ENCODE measurements around the gene GABRB1.

The GABRB1 gene

DNA sequence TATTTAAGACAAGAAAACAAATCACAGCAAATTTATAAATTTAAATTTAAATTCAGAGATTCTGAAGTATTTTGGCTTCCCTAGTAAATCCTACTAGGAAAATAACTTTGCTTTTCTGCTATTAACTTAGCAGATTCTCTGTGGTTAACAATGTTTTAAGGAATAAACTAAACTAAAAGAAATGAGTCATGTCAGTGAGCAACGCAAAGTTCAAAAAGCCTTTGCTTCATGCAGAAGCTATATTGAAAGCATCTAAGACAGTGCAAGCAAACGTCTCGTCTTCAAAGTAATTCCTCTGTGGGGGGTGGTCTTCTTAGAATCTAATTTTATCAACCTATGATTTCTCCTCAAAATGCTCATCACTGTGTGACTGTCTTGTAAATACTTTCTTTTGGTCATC is 30.1 kb downstream of the GABRB1 start:
- Mint-ChIP-seq H3K4me1 (ENCODE audit: low read depth) (no peaks in the 10 kb centered on the region), H3K27me3 (no peaks in the 10 kb centered on the region), H3K9me3 (no peaks in the 10 kb centered on the region), H3K27ac (no peak overlapping the region), H3K36me3 (ENCODE audit: low read depth) (no peaks in the 10 kb centered on the region), H3K4me3 (no peak overlapping the region)
- intact Hi-C loops (cut with micrococcal nuclease): no loop called here

DNA sequence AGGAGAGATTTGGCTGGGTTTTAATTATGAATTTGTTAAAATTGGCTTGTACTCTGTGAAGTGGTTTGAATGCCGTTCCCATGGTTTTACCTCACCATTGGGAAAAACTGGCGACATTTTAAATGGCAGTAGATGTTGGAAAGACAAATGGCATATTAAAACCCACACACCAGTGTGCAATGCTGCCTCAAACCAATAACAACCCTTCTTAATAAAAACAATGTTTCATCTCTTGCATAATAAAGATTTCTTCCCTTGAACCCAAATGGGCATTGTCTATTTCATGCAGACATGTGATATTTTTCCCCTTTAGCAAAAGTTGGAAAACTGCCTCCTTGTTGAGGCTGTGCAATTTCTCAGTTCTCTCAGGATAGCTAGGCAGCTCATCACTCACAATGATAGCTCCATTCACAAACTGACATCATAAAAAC is 33.7 kb downstream of the GABRB1 start:
- H3K9me3 Mint-ChIP-seq: no peaks in the 10 kb centered on the region
- no peak overlapping the region for H3K4me3 Mint-ChIP-seq
- no peaks in the 10 kb centered on the region for H3K36me3 Mint-ChIP-seq (ENCODE audit: low read depth)
- intact Hi-C loops (cut with micrococcal nuclease): no loop called here
- no peaks in the 10 kb centered on the region for H3K27me3 Mint-ChIP-seq
- no peaks in the 10 kb centered on the region for H3K4me1 Mint-ChIP-seq (ENCODE audit: low read depth)
- no peak overlapping the region for H3K27ac Mint-ChIP-seq

DNA sequence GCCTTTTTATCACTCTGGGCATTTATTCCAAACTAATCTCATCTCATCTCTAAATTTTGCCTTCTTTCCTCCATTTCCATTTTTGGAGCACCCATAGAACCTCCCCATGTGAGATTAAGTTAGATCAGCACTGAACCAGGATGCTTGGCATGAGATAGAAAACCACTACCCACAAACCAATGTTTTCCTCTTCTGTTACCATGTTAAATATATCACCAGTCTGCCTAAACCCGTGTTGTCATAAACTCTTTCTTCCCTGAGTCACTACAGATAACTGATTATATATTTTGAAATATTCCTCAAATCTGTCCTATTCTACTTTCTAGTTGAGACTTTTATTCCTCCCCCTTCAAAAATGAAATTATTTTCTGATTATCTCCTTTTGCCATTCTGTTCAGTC is 37.6 kb downstream of the GABRB1 start:
- no peaks in the 10 kb centered on the region for H3K4me1 Mint-ChIP-seq (ENCODE audit: low read depth)
- no peaks in the 10 kb centered on the region for H3K9me3 Mint-ChIP-seq
- no peaks in the 10 kb centered on the region for H3K36me3 Mint-ChIP-seq (ENCODE audit: low read depth)
- H3K4me3 Mint-ChIP-seq: no peak overlapping the region
- H3K27me3 Mint-ChIP-seq: no peaks in the 10 kb centered on the region
- intact Hi-C loops (cut with micrococcal nuclease): no loop called here
- H3K27ac Mint-ChIP-seq: no peak overlapping the region

DNA sequence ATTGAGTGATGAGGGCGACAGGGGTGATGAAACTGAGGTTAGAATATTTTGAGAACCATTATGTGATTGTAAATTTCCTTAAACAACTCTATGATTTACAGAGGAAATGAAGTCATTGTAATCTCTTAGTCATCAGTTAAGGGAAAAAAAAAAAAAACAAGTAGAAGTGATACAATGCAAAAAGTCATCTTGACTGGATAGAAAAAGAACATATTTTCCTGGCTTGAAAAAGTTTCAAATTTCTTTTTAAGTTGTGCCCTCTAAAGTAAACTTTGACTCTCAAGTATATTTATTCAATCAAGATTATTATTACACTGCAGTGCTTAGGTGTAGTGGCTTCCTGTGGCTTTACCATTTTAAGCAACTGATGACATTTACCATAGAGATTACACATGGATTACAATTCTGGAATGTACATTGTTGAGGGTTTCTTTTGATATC is 40.6 kb downstream of the GABRB1 start:
- H3K4me3 Mint-ChIP-seq: no peak overlapping the region
- no peaks in the 10 kb centered on the region for H3K4me1 Mint-ChIP-seq (ENCODE audit: low read depth)
- H3K9me3 Mint-ChIP-seq: no peaks in the 10 kb centered on the region
- no peak overlapping the region for H3K27ac Mint-ChIP-seq
- no peaks in the 10 kb centered on the region for H3K27me3 Mint-ChIP-seq
- intact Hi-C loops (cut with micrococcal nuclease): no loop called here
- H3K36me3 Mint-ChIP-seq (ENCODE audit: low read depth): no peaks in the 10 kb centered on the region

DNA sequence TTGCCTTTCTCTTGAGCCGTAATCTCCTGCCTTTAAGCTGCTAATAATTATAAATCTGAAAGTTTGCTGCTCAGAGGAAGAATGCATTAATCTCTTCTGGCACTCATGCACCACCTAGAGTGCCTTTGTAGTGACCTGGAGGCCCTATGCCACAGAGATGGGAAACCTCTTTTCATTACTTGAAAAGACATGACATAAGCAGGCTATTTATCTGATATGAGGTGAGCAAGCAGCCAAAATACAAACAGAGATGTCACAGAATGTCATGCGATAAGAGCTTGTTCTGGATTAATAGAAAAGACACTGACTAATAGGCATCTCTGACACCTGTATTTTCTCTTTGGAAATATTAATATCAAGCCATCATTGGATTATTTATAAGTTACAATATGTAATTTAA is 42.3 kb downstream of the GABRB1 start:
- Mint-ChIP-seq H3K27ac (no peak overlapping the region), H3K4me1 (ENCODE audit: low read depth) (no peaks in the 10 kb centered on the region), H3K4me3 (no peak overlapping the region), H3K27me3 (no peaks in the 10 kb centered on the region), H3K9me3 (no peaks in the 10 kb centered on the region), H3K36me3 (ENCODE audit: low read depth) (no peaks in the 10 kb centered on the region)
- intact Hi-C loops (cut with micrococcal nuclease): no loop called here

DNA sequence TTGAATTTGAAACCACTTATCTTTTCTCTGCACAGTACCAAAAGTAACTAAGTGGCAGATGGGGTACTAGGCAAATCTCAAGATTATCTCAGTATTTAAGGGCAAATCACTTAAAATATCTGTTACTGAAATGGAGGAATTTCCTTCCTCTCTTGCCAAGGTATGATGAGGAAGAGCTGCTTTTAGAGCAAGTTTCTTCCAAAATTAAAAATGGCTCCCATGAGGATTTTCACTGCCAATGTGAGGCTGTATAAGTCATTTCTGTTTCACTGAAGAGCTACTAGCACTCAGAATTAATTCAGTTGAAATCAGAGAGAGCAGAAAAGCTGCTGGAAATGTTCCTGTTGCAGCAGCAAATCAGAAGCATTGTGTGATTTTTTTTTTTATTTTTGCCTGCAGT is 43.4 kb downstream of the GABRB1 start:
- no peaks in the 10 kb centered on the region for H3K4me1 Mint-ChIP-seq (ENCODE audit: low read depth)
- no peak overlapping the region for H3K27ac Mint-ChIP-seq
- H3K9me3 Mint-ChIP-seq: no peaks in the 10 kb centered on the region
- no peak overlapping the region for H3K4me3 Mint-ChIP-seq
- intact Hi-C loops (cut with micrococcal nuclease): no loop called here
- H3K27me3 Mint-ChIP-seq: no peaks in the 10 kb centered on the region
- H3K36me3 Mint-ChIP-seq (ENCODE audit: low read depth): no peaks in the 10 kb centered on the region

DNA sequence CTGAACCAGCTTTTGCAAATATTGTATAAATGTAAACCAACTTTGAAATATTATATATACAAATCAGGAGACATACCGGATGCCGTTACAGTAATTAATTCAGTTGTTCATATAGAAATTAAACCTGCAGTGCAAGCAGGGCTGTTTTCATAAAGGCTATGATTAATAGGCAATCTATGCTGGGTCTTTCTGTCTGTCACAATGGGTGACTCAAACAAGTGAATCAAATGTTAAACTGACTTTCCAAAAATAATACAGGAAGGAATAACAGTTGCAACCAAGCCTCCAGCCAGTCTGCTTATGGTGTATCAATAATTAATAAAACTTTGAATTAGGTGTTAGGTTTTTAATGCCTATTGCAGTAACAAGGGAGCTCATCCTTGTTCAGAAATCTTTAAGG is 43.9 kb downstream of the GABRB1 start:
- intact Hi-C loops (cut with micrococcal nuclease): no loop called here
- Mint-ChIP-seq H3K27ac (no peak overlapping the region), H3K27me3 (no peaks in the 10 kb centered on the region), H3K4me1 (ENCODE audit: low read depth) (no peaks in the 10 kb centered on the region), H3K4me3 (no peak overlapping the region), H3K36me3 (ENCODE audit: low read depth) (no peaks in the 10 kb centered on the region), H3K9me3 (no peaks in the 10 kb centered on the region)

DNA sequence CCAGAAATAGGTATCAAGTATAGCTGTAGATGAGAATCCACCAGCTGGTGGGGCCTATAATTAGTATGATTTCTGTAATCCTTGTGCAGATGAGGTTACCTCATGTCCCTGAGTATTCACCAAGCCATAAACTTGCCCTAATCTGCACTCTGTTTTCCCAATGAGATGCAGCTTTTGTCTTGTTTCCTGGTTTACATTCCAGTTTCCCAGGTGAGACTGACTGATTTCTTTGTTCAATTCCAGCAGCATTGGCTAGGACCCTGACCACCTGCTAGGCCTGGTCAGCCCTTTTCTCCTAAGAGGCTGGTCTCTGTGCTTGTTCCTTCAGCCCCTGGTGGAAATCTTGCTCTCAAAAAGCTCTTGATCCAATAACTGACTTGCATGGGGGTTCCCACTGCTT is 44.6 kb downstream of the GABRB1 start:
- no peaks in the 10 kb centered on the region for H3K4me1 Mint-ChIP-seq (ENCODE audit: low read depth)

DNA sequence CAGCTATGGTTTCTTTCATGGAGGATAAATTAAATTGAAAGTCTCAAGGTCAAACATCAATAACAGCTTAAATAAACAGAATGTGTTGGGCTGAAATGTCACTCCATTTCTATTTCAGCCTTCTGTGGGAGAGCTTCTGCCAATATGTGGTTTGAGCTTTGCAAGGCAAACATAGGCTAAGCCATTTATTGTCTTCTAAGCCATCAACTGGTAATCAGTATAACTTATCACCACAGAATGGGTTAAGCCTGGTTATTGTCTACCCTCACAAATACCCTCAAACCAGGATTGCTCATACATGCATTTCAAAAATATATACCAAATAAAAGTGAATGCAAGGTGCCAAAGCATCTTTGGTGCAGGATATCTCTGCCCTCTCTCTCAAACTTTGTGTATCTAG is 52.7 kb downstream of the GABRB1 start:
- no peaks in the 10 kb centered on the region for H3K4me1 Mint-ChIP-seq (ENCODE audit: low read depth)
- no peak overlapping the region for H3K4me3 Mint-ChIP-seq
- H3K9me3 Mint-ChIP-seq: no peaks in the 10 kb centered on the region
- H3K27ac Mint-ChIP-seq: no peak overlapping the region
- intact Hi-C loops (cut with micrococcal nuclease): no loop called here
- H3K36me3 Mint-ChIP-seq (ENCODE audit: low read depth): no peaks in the 10 kb centered on the region
- H3K27me3 Mint-ChIP-seq: no peaks in the 10 kb centered on the region

More for the DNA sequence above, 44.6 kb downstream of the GABRB1 start:
- no peak overlapping the region for H3K27ac Mint-ChIP-seq
- H3K4me3 Mint-ChIP-seq: no peak overlapping the region
- no peaks in the 10 kb centered on the region for H3K36me3 Mint-ChIP-seq (ENCODE audit: low read depth)
- H3K9me3 Mint-ChIP-seq: no peaks in the 10 kb centered on the region
- no peaks in the 10 kb centered on the region for H3K27me3 Mint-ChIP-seq
- intact Hi-C loops (cut with micrococcal nuclease): no loop called here

DNA sequence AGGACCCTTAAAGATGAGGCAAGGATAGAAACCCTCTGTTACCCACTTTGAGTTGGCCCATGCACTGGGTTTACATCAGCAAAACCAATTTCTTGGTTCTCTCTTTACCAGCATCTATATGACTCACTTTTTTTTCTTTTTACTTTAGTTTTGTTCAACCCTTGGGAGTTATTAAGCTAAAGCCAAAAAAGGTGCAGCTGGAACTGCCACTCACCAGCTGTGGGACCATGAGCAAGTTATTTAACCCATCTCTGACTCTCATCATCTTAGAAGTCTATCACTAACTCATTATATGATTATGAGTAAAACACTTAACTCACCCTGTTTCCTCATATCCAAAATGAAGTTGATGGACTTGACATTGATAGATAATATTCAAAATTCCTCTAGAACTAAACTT is 53.4 kb downstream of the GABRB1 start:
- Mint-ChIP-seq H3K4me3 (no peak overlapping the region), H3K27ac (no peak overlapping the region), H3K4me1 (ENCODE audit: low read depth) (no peaks in the 10 kb centered on the region), H3K9me3 (no peaks in the 10 kb centered on the region), H3K36me3 (ENCODE audit: low read depth) (no peaks in the 10 kb centered on the region), H3K27me3 (no peaks in the 10 kb centered on the region)
- intact Hi-C loops (cut with micrococcal nuclease): no loop called here

DNA sequence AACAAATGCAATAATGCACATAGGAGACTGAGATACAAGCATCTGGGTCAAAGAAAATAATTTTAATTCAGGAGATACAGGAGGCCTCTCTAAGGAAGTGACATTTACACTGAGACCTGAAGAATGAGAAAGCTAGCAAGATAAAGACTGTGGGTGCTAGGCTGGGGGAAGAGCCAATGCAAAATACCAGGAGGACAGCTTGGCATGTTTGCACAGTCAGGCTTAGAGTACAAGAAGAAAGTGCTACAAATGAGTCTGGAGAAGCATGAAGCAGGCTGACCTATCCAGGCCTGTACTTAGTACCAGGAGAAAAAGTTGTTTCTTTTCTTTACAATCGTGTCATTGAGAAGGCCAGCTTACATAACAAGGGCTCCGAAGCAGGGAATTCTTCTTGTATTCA is 56.9 kb downstream of the GABRB1 start:
- Mint-ChIP-seq H3K36me3 (ENCODE audit: low read depth) (no peaks in the 10 kb centered on the region), H3K4me1 (ENCODE audit: low read depth) (no peaks in the 10 kb centered on the region), H3K27ac (no peak overlapping the region), H3K9me3 (no peaks in the 10 kb centered on the region), H3K4me3 (no peak overlapping the region), H3K27me3 (no peaks in the 10 kb centered on the region)
- intact Hi-C loops (cut with micrococcal nuclease): no loop called here

DNA sequence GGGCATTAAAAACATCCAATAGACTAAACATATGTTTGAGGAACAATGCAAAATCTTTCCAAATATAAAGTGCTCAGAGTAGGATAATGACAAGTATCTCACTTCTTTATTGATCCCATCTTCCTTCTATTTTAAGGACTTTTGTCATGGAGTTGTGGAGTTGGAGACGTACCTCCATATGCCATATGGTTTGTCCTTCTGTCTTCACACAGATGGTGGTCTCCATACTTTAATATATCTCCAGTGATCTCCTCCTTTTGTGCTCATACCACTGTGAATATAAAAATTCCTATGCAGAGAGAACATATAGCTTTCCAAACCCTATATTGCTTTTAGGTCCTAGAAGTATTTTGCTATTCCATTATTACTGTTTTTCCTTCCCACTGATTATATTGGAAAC is 64.5 kb downstream of the GABRB1 start:
- no peaks in the 10 kb centered on the region for H3K27me3 Mint-ChIP-seq
- H3K27ac Mint-ChIP-seq: no peak overlapping the region
- H3K4me3 Mint-ChIP-seq: no peak overlapping the region
- no peaks in the 10 kb centered on the region for H3K36me3 Mint-ChIP-seq (ENCODE audit: low read depth)
- no peaks in the 10 kb centered on the region for H3K4me1 Mint-ChIP-seq (ENCODE audit: low read depth)
- no peaks in the 10 kb centered on the region for H3K9me3 Mint-ChIP-seq
- intact Hi-C loops (cut with micrococcal nuclease): no loop called here

DNA sequence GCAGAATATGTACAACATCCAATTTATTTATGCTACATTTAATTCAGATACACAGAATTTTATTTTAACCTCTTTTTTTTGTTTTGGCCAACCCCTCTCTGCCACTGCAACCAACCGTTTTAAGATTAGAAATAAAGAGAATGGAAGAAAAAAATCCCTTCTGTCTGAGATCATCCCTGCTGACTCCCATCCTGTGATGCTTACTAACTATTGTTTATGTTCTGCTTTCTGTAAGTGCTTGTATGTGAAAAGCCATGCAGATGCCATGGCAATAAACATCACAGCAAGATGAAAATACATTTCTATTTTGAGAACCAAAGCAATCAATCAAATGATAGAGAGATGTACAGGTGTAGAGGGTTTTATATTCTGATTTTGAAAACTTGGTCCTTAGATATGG is 70.1 kb downstream of the GABRB1 start:
- Mint-ChIP-seq H3K27ac (no peak overlapping the region), H3K4me1 (ENCODE audit: low read depth) (no peaks in the 10 kb centered on the region), H3K36me3 (ENCODE audit: low read depth) (no peaks in the 10 kb centered on the region), H3K4me3 (no peak overlapping the region), H3K9me3 (no peaks in the 10 kb centered on the region), H3K27me3 (peaks cover 5% of the 10 kb centered on the region)
- intact Hi-C loops (cut with micrococcal nuclease): no loop called here

DNA sequence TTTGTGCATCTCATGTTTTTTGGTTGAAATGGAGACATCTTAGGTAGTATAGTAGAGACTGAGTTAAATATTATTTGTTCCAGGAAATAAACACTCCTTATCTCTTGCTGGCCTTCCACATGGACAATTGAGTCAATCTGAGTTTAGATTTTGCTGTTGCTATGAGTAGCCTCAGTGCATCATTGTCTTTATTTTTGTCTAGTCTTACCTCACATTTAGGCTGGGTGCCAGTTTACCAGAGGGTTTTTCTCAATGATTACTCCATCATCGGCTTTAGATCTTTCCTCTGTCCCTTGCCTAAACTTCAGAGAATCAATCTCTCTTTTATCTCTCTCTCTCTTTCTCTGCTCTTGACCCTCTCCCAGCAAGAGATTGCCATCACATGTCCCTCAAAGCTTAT is 73.6 kb downstream of the GABRB1 start:
- Mint-ChIP-seq H3K27me3 (peaks cover 9% of the 10 kb centered on the region), H3K27ac (no peak overlapping the region), H3K4me1 (ENCODE audit: low read depth) (no peaks in the 10 kb centered on the region), H3K36me3 (ENCODE audit: low read depth) (no peaks in the 10 kb centered on the region), H3K9me3 (no peaks in the 10 kb centered on the region), H3K4me3 (no peak overlapping the region)
- intact Hi-C loops (cut with micrococcal nuclease): no loop called here

DNA sequence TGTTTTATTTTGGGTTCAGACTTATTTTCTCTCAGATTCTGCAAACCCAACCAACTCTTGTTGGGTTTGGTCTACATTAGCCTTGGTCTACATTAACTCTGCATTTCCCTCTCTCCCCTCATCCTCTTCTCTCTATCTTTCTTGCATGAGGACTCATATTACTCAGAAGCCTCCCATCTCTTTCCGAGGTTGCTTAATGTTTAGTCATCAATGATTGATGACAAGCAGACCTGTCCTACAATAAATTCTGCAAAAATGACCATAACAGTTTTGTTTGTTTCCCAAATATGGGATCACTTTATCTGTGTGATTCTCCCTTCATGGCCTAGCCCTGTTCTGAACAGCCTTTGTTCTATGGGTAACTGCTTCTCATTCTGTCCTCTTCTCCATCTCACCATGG is 75.2 kb downstream of the GABRB1 start:
- no peaks in the 10 kb centered on the region for H3K36me3 Mint-ChIP-seq (ENCODE audit: low read depth)
- H3K4me1 Mint-ChIP-seq (ENCODE audit: low read depth): no peaks in the 10 kb centered on the region
- H3K4me3 Mint-ChIP-seq: no peak overlapping the region
- no peak overlapping the region for H3K27ac Mint-ChIP-seq
- H3K9me3 Mint-ChIP-seq: no peaks in the 10 kb centered on the region
- intact Hi-C loops (cut with micrococcal nuclease): no loop called here
- peaks cover 9% of the 10 kb centered on the region for H3K27me3 Mint-ChIP-seq

DNA sequence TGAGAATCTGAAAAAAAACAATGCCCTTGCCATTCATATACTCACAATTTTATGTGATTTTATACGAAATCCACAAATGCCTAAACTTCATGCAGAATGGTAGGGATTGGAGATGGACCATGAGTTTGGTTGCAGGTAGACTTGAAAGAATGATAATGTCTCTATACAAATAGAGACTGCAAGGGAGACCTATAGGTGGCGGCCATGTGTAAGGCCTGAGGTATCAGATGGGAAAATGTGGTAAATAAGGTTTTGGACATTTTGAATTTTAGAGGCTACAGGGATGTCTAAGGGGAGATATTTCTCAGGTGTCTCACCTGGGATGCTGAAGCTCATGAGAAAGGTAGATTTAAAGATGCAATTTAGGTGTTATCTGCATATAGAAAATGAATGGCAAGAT is 78.0 kb downstream of the GABRB1 start:
- Mint-ChIP-seq H3K4me1 (ENCODE audit: low read depth) (no peaks in the 10 kb centered on the region), H3K27me3 (peaks cover 6% of the 10 kb centered on the region), H3K4me3 (no peak overlapping the region), H3K27ac (no peak overlapping the region), H3K9me3 (no peaks in the 10 kb centered on the region), H3K36me3 (ENCODE audit: low read depth) (no peaks in the 10 kb centered on the region)
- intact Hi-C loops (cut with micrococcal nuclease): no loop called here

Data from dendritic cell treated with granulocyte-macrophage colony-stimulating factor and Interleukin-4, amounts not matched to agents 40 ng/mL and 50 ng/mL, for 4 days (primary cell).